AG08396 (cell line): ENCODE measurements around the gene PCGF1.
"Not testable (repeated sequence)": the region's sequence is repeated elsewhere in the genome, so short reads cannot be mapped to it uniquely, and the experiment has no call there.

Source experiments
- DNase-seq: peaks from one replicate; pipeline ENCODE4 v3.0.0; 2012; ENCODE audit warnings: low spot score, mixed read lengths

The PCGF1 gene

DNA sequence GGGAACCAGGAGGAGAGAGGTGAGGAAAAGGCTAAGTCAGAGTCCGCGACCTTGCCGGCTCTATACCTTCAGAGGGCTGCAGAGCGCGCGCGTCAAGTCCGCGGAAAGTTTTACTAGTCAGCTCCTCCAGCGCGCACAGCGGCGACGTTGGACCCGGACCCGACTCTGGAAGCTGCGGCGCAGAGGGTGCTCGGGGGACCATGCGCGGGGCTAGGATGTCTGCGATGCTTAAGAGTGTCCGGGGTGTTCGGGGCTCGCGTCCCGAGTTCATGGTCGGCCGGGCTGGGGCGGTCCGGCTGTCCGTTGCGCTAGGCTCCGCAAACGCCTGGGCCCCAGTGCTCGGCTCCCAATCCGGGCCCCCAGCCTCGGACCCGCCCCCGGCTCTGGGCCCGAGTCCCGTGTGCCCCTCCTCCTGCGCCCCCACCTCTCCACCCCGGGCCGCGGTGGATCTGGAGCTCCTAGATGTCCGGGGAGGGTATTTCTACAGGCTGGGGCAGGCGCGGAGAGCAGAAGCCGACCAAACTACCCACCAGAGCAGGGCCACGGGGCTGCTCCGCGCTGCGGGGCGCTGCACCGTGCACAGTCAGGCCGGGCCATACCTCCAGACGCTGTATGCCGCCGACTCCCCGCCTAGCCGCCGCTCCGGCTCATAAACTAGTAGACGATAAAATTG, 8.1 kb downstream of the PCGF1 start, which contains the start of gene LBX2:
TSS of gene LBX2 (minus strand) at position 337 of the 673 bp plus-strand sequence. CDS start at position 271, 66 bp downstream.
- peak; percentile 40 for DNase-seq

DNA sequence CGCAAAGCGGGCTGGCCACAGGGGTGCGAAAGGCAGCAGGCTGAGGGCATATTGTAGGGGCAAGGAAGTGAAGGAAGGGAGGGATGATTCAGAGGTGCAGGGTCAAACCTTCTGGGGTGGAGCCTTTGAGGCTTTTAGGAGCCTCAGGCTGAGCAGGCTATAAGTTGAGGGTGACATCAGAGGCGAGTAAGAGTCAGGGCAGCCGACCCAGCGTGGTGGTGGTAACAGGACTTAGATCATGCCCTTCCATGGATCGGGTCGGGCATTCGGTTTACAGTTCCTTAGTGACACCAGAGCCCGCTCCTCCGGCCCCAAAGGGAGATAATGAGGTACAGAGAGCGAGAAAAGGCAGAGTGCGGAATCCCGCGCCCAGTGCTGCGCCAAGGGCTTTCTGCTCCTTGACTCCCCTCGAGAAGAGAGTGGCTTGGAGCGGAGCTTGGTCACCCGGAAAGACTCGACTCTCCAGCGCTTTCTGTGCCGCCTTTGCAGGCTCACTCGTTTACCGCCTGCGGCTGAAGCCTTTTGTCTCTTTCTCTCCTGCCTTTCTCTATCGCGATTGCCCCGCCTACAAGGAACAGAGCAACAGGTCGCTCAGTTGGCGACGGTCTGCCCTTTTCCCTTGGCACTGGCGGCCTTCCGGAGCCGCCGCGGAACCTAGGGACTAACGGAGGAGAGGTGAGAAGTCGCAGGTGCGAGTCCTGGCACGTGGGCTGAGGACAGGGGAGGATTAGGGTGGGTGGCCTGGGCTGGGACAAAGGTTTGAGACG, 8.8 kb downstream of the PCGF1 start:
- DNase-seq: peak; percentile 54

DNA sequence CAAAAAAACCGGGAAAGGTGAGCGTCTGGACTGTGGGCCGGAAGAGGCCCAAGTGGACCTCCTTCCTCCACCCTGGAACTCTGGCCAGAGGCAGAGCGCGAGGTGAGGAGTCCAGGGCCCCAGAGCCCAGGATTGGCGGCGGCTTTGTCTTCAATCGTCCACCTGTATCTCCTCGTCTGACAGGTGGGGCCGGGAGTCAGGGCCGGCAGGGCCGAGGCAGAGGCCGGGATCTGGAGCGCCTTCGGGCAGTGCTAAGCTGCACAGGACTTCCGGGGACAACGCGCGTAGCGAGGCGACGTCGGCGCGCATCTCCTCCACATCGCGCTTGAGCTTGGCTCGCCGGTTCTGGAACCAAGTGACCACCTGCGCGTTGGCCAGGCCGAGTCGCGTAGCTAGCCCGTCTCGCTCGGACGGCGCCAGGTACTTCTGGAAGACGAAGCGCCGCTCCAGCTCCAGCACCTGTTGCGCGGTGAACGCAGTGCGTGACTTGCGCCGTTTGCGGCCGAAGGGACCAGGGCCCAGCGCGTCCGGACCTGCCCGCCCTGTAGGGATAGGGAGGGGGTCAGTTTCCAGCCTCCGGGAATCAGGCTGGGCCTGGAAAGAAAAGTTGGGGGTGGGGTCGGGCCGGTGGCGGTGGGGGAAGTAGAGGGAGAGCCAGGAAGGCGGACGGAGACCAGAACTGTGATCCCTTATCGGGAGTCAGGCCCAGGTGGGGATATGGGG, 9.6 kb downstream of the PCGF1 start:
- no peak for DNase-seq

DNA sequence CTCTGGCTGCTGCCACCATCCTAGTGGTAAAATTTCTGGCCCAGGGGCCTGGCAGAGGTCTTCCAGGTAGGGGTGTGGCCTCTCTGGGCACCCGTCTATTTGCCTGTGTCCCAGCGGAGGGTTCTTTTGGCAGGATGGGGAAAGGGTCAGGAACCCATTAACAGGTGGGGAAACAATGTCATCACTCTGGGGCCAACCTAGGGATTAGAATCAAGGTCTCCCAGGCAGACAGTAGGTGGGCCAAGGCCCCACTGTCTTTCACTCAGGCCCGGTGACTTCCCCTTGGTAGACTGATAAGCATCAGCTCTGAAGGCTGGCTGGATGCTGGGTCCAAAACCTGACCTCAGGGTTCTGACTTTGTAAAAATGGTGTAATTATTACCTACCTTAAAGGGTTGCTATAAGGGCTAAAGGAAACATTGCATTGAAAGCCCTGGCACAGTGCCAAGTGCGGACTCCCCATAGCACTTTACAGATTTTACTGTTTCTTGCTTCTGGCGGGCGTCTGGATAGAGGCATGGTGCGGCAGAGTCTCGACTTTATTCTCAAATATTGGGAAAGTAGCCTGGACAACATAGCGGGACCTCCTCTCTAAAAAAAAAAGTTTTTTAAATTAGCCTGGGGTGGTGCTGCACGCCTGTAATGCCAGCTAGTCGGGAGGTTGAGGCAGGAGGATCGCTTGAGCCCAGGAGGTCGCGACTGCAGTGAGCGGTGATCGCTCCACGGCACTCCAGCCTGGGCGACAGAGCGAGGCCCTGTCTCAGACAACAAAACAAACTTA, 10.3 kb downstream of the PCGF1 start:
- no peak for DNase-seq

DNA sequence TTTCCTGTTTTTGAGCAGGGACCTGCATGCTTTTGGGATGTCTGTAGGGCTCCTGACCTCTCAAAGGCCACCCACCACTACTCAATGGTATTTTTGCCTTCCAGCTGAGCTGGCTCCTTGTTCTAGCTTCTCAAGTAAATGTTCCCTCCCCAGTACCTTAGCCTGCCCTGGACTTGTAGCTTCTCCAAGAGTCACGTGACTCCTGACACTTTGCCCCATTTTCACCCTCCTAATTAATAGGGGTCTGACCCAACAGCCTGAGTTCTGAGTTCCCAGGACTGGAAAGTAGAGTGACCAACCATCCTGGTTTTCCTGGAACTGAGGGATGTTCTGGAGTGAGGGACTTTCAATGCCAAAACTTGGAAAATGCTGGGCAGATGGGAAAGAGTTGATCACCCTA, 12.1 kb downstream of the PCGF1 start:
- no peak for DNase-seq

DNA sequence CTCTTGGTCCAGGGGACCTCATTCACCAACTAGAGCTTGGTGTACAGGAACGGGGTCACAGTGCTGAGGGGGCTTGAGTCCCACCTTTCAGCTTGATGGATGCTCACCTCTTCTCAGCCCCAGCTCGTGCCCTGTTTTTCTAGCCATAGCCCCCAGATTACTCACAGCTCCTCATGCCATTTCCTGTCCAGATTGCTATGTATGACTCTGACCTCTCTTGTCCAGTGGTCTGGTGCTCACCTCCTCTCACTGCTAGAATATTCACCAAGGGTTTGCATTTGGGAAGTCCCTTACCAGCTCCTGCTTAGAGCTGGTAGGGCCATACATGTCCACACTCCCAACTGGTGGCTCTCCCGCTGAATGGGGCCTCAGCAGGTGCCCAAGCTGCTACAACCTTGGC, 13.9 kb downstream of the PCGF1 start:
- no peak for DNase-seq

DNA sequence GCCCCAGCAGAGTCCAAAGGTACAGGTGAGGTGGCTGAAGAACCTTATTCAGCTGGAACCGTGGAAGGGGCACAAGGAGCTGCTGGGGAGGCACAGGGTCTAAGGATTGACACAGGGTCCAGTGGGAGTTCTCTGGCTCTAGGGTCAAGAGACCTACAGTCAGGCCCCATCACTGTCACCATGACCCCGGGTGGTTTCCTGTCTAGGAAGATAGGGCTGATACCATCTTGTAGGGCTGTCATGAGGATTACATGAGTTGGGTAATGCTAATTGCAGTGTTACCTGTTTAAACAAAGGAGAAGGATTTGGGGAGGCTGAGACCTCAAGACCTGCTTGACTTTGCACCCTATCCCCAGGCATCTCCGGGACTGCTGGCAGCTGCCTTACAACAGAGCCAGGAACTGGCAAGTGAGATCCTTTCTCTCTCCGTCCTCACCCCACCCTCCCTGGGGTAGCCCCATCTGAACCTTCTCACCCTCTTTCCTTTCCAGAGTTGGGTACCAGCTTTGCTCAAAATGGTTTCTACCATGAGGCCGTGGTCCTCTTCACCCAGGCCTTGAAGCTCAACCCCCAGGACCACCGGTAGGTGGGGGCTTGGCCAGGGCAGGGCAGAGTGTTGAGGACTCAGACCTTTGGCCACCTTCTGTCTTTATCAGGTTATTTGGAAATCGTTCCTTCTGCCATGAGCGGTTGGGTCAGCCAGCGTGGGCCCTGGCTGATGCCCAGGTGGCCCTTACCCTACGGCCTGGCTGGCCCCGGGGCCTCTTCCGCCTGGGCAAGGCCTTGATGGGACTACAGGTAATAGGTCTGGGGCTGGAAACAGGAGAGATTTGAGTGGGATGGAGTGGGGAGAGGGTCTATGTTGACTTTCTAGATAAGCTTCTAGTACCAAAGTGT, 15.6 kb downstream of the PCGF1 start:
- no peak for DNase-seq

DNA sequence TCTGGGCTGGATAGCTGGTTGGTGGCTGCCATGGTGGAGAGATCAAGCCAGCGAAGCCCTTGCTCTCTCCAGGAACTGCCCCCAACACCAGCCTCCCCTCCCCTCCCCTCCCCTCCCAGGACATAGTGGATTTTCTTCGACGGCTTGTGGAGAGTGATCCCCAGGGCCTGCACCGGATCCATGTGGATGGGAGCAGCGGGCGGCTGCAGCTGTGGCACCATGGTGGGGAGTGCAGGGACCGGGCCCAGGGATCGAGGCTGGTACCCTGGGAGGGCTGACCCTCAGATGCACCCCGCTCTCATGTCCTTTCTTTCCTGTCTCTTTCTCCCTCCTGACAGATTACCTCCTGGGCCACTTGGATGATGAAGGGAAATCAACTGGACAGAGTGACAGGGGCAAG, 17.6 kb downstream of the PCGF1 start:
- no peak for DNase-seq

DNA sequence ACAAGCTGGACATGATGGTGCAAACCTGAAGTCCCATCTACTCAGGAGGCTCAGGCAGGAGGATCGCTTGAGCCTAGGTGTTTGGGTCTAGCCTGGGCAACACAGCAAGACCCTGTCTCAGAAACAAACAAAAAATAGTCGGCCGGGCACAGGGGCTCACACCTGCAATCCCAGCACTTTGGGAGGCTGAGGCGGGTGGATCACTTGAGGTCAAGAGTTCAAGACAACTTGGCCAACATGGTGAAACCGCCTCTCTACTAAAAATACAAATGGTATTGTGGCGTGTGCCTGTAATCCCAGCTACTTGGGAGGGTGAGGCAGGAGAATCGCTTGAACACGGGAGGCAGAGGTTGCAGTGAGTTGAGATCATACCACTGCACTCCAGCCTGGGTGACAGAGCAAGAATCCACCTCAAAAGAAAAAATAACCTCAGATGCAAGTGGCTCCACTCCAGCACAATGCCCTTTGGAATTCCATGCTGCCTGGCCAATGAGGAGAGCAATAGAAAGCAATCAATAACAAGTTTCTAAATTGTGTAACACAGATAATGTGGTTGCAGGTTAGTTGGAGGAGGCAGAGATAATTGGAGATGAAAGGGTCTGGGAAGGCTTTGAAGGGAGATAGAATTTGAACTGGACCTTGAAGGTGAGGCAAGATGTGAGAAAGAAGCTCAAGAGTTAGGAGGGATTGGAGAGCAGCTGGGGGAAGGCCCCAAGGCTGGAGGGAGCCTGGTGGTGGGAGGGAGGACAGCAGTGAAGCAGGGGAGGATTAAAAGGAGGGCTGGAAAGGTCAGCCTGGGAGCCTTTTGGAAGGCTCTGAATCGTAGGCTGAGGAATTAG, 18.6 kb downstream of the PCGF1 start:
- no peak for DNase-seq

DNA sequence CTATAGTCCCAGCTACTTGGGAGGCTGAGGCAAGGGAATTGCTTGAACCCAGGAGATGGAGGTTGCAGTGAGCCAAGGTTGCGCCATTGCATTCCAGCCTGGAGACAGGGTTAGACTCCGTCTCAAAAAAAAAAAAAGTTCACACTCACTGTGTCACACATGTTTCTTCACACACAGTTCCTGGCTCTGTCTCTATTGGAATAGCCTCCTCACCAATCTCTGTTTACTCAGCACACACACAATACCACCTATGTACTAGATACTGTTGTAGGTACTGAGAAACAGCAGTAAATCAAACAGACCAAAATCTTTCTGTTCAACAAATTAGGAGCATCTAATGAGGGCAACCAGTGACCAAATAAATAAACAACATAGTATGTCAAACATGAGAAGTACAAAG, 21.4 kb downstream of the PCGF1 start:
- DNase-seq: no peak

DNA sequence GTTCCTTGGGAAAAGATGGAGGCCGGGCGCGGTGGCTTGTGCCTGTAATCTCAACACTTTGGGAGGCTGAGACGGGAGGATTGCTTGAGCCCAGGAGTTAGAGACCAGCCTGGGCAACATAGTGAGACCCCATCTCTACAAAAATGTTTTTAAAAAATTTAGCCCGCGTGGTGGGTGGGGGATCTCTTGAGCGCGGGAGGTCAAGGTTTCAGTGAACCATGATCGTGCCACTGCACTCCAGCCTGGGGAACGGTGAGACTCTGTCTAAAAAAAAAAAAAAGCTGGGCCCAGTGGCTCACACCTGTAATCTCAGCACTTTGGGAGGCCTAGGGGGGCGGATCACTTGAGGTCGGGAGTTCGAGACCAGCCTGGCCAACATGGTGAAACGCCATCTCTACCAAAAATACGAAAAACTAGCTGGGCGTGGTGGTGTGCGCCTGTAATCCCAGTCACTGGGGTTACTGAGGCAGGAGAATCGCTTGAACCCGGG, 23.8 kb downstream of the PCGF1 start:
- not testable (repeated sequence) for DNase-seq

DNA sequence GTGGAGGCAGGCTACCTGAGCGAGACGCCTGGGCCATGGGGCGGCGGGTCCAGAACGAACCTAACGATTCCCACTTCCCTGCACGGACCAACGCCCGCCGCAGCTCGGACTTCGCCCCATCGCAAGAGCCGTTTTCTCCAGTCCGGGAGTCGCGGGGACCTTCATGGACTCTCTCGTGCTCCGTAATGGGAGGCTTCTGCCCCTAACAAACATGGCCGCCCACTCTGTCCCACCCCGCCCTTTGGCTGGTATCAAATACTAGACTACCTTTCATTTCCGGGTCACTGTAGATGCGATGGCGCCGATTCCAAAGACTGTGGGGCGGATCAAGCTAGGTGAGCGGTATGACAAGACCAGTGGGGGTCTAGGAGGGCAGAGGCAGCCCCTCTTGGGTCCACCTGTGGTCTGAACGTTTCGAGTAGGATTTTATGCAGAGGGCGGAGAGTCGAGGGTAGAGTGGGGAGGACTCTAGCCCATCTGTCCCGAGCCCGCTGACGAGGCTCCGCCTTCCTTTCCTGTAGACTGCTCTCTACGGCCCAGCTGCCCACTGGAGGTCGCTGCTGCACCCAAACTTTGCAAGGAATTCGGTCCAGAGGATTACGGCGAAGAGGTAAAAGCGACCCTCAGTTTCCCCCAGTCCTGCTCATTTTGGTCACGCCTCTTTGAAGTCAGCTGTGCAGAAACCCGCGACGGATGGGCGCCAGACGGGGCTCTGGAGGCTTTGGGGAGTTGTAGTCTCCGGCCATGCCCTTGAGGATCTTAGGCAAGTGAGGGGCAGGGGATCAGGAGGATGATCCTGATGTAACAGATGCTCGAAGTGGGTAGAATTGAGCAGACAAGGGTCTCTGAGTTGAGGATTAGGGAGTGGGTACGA, 24.5 kb downstream of the PCGF1 start, which contains the start of the genes CCDC142 and TTC31:
TSS of gene CCDC142 (minus strand) at position 198 of the 874 bp plus-strand sequence. CDS start at position 37, 161 bp downstream.
TSS of gene TTC31 (plus strand) at position 281 of the 874 bp plus-strand sequence. CDS start at position 296, 15 bp downstream.
- peak; percentile 92 for DNase-seq

DNA sequence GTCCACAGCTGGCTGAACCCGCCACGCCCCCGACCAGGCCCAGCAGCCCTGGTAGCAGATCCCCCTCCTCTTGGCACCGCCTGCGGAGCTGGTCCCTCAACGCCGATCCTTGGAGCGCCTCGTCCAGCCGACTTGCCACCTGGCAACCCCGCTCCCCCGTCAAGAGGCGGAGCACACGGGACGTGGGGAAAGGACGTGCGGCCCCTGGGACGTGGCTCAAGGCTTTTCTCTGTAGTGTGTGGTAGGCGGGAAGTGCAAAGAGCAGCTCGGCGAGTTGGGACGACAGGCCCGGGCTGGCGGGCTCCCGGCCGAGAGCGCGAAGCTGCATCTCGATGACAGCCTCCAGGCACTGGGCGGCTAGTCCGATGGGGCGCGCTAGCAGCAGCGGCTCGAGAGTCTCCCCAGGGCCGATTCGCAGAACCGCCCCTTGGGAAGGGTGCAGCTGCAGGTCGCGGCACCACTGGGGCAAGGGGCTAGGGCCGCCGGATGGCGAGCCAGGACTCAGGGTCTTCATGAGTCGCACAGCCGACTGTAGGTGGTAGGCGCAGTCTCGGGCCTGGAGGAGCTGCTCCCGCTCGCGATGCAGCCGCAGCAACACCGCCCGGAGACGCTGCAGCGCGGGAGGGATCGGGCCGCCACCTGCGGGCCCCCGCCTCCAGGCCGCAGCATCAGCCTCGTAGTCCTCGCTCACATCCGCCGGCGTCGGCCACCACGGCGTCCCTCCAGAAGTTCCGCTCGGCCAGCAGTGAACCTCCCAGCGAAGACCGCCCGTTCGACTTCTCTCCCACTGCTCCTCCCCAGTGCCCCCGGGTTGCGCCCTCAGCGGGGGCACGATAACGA, 25.3 kb downstream of the PCGF1 start:
- peak; percentile 44 for DNase-seq

DNA sequence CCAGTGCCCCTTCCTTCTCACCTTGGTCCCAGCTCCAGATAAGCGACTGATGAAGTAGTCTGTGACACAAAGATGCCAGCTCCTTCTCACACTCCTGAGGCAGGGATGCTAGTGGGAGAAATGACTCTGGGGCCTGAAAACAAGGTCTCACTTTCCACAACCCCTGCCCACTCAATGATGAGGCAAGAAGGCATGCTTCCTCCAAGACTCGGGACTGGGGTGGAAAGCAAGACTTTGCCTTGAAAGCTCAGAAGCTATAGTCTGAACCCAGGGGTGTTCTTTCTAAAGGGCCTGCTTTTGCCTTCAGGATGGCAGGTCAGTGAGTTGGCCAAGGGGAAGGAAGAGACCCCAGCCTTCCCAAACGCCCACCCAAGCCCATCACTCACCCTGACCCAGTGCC, 26.1 kb downstream of the PCGF1 start:
- DNase-seq: no peak

DNA sequence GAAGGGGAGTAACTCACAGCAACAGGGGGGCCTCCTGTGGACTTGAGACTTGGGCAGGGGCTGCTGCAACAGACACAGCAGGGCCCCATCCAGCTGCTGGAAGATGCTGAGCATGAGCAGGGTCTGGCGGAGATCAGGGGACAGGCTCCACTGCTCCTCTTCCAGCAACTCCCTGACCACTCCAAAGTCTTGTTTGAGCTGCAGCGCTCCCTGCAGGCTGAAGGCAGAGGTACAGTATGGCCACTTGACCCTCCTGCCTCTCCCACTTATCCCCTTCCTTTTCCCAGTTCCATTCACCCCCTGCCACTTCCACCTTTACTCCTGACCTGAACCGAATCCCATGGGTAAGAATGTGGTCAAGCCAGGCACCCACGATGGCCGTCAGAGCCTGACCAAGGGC, 32.6 kb downstream of the PCGF1 start:
- DNase-seq: no peak

DNA sequence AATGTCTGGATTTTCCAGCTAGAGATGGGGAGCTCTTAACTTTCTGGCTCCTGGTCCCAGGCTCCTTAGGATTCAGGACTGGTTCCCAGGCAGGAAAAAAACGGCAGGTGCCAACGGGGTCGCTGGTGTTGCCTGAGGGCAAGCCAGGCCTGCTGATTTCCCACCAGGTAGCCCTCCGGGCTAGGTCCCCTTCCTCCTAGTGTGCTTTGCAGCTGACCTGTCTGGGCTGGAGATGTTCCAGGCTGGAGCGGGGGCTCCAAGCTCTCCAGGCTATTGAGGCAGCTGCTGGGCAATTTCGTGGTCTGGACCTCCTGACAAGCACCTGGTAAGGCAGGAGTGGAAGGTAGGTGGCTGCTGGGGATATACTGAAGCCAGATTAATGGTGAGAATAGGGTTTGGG, 33.0 kb downstream of the PCGF1 start:
- no peak for DNase-seq

DNA sequence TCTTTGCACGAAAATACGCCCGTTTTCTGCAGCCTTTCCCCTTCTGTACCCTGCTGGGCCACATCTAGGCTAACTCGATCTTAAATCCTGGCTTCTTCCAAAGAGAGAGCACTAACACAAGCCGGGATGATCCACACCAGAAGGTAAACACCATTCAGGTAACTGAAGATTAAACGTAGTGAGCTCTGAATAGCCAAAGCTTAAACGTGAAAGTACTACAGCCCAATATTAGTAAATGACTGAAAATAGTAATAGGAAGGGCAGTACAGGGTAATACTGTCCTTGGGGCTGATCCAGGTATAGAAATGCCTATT, 34.6 kb downstream of the PCGF1 start:
- DNase-seq: no peak
